Measurements from ENCODE around the gene ZC2HC1C.

- TF ChIP-seq EZH2 (IDR thresholded peaks at IDR 0.05; ENCODE audit: low read depth) (no peak), CTCF (conservative IDR thresholded peaks at IDR 0.05) (peak; percentile 59)
Measured at GRCh38 chr14:75084513-75084912, 15.1 kb downstream of the ZC2HC1C start.

Measured in PC-9 (cell line).